Measurements from ENCODE around the gene SERPINE2. TPM values are rescaled to one million over a fixed set of nuclear protein-coding genes. Genes with fewer than 3 reads are reported as not detected.

SERPINE2 gene, protein sequence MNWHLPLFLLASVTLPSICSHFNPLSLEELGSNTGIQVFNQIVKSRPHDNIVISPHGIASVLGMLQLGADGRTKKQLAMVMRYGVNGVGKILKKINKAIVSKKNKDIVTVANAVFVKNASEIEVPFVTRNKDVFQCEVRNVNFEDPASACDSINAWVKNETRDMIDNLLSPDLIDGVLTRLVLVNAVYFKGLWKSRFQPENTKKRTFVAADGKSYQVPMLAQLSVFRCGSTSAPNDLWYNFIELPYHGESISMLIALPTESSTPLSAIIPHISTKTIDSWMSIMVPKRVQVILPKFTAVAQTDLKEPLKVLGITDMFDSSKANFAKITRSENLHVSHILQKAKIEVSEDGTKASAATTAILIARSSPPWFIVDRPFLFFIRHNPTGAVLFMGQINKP
- total RNA-seq, result 34.0 and 36.0 TPM in 2 replicates
- long read RNA-seq, transcript SERPINE2-202 (9 exons, 2,161 nt), result major isoform, 78 of 106 reads
- long read RNA-seq, transcript SERPINE2-201 (9 exons, 2,195 nt), result minor isoform, 14 of 106 reads
- long read RNA-seq, partial matches to known transcripts, result 8 of 106 reads
- long read RNA-seq, other reads (novel, unspliced or antisense), result 2 of 106 reads

- peak; percentile 61 for DNase-seq (ENCODE audit: low read depth, low spot score)
- no peaks in the 10 kb centered on the region for H3K36me3 Mint-ChIP-seq (ENCODE audit: low read depth)
- H3K27ac Mint-ChIP-seq (ENCODE audit: unreplicated experiment), result no peak within 1 kb of the TSS
- peaks cover 69% of the 10 kb centered on the region for H3K27me3 Mint-ChIP-seq (ENCODE audit: low read depth)
- H3K9me3 Mint-ChIP-seq, result no peaks in the 10 kb centered on the region
- peaks cover 22% of the 10 kb centered on the region for H3K4me1 Mint-ChIP-seq
- TF ChIP-seq, protein P1, sequence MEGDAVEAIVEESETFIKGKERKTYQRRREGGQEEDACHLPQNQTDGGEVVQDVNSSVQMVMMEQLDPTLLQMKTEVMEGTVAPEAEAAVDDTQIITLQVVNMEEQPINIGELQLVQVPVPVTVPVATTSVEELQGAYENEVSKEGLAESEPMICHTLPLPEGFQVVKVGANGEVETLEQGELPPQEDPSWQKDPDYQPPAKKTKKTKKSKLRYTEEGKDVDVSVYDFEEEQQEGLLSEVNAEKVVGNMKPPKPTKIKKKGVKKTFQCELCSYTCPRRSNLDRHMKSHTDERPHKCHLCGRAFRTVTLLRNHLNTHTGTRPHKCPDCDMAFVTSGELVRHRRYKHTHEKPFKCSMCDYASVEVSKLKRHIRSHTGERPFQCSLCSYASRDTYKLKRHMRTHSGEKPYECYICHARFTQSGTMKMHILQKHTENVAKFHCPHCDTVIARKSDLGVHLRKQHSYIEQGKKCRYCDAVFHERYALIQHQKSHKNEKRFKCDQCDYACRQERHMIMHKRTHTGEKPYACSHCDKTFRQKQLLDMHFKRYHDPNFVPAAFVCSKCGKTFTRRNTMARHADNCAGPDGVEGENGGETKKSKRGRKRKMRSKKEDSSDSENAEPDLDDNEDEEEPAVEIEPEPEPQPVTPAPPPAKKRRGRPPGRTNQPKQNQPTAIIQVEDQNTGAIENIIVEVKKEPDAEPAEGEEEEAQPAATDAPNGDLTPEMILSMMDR (conservative IDR thresholded peaks at IDR 0.05), result peak; percentile 26
- peak within 1 kb of the TSS; percentile 92 for H3K4me3 Mint-ChIP-seq
Measured at GRCh38 chr2:224039080-224039769, at the start of gene SERPINE2. TSS of gene SERPINE2 (minus strand) at chr2:224039286. CDS start at chr2:224001900, 37,386 bp downstream.

DNA sequence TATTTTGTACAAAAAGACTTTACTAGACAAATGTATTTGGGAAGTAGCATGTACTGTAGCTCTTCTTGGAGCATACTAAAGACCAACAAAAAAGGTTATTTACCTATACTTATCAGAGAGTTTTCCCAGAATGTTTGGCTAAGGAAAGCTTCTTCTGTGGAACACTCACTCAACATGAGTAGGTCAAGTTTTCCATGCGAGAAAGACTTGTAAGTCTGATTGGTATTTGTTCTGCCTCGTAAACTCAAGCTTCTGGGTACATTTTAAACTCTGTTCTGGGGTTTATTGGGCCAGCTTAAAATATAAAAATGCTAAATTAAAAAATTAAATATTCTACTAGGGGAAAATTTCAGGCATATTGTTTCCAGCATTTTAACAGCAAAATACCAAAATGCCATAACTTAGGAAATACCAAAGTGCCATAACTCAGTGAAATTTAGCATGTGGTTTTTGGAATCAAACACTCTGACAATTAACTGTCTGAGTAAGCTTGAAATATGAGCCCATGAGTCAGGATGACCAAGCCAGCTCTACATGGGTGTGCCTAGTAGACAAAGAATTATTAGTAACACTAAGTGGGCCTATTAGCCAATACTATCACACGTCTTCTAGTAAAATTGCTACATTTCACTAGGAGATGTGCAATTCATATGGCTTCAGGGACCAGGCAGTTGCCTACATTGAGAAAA, 47.3 kb upstream of the SERPINE2 start:
- H3K36me3 Mint-ChIP-seq (ENCODE audit: low read depth), result no peaks in the 10 kb centered on the region
- no peak overlapping the region for H3K4me3 Mint-ChIP-seq
- no peak overlapping the region for H3K27ac Mint-ChIP-seq (ENCODE audit: unreplicated experiment)
- no peaks in the 10 kb centered on the region for H3K27me3 Mint-ChIP-seq (ENCODE audit: low read depth)
- H3K4me1 Mint-ChIP-seq, result no peaks in the 10 kb centered on the region
- H3K9me3 Mint-ChIP-seq, result peaks cover 3% of the 10 kb centered on the region
- DNase-seq (ENCODE audit: low read depth, low spot score), result no peak
- TF ChIP-seq, protein P1 (conservative IDR thresholded peaks at IDR 0.05), result no peak

- TF ChIP-seq, protein P1 (conservative IDR thresholded peaks at IDR 0.05), result no peak
Measured at GRCh38 chr2:224085811-224086210, 46.7 kb upstream of the SERPINE2 start.

GRCh38 chr2:224085246-224085645, 46.2 kb upstream of the SERPINE2 start:
- Mint-ChIP-seq H3K27me3 (ENCODE audit: low read depth) (no peaks in the 10 kb centered on the region), H3K36me3 (ENCODE audit: low read depth) (no peaks in the 10 kb centered on the region), H3K4me1 (no peaks in the 10 kb centered on the region), H3K9me3 (peaks cover 3% of the 10 kb centered on the region), H3K4me3 (no peak overlapping the region), H3K27ac (ENCODE audit: unreplicated experiment) (no peak overlapping the region)
- TF ChIP-seq, protein P1 (conservative IDR thresholded peaks at IDR 0.05), result no peak
- no peak for DNase-seq (ENCODE audit: low read depth, low spot score)

More at GRCh38 chr2:224085811-224086210, 46.7 kb upstream of the SERPINE2 start:
- no peak overlapping the region for H3K27ac Mint-ChIP-seq (ENCODE audit: unreplicated experiment)
- H3K4me3 Mint-ChIP-seq, result no peak overlapping the region
- peaks cover 3% of the 10 kb centered on the region for H3K9me3 Mint-ChIP-seq
- no peaks in the 10 kb centered on the region for H3K27me3 Mint-ChIP-seq (ENCODE audit: low read depth)
- no peaks in the 10 kb centered on the region for H3K36me3 Mint-ChIP-seq (ENCODE audit: low read depth)
- no peaks in the 10 kb centered on the region for H3K4me1 Mint-ChIP-seq
- DNase-seq (ENCODE audit: low read depth, low spot score), result no peak

- TF ChIP-seq, protein P1 (conservative IDR thresholded peaks at IDR 0.05), result no peak
Measured at GRCh38 chr2:224084266-224084892, 45.3 kb upstream of the SERPINE2 start.

More at GRCh38 chr2:224084266-224084892, 45.3 kb upstream of the SERPINE2 start:
- Mint-ChIP-seq H3K4me3 (no peak overlapping the region), H3K4me1 (no peaks in the 10 kb centered on the region), H3K9me3 (peaks cover 3% of the 10 kb centered on the region), H3K27me3 (ENCODE audit: low read depth) (no peaks in the 10 kb centered on the region), H3K27ac (ENCODE audit: unreplicated experiment) (peak overlapping the region; percentile 68), H3K36me3 (ENCODE audit: low read depth) (no peaks in the 10 kb centered on the region)
- no peak for DNase-seq (ENCODE audit: low read depth, low spot score)
